K562 (cell line): ENCODE results near the gene NEURL1. TPM values are rescaled to one million over a fixed set of nuclear protein-coding genes. Genes with fewer than 3 reads are reported as not detected.

ENCODE experiments used
- BRF1 ChIP-seq: IDR thresholded peaks from 3 replicates; pipeline ENCODE4 v1.6.1; 2011; ENCODE audit warnings: borderline replicate concordance, mild to moderate bottlenecking; ENCODE audit not compliant: insufficient read length; ENCODE audit errors: extremely low read depth
- C11orf30 ChIP-seq: fragments of 450-650 bp; IDR thresholded peaks from 2 replicates; pipeline ENCODE4 v1.6.1; 2016; ENCODE audit warnings: low read depth, mild to moderate bottlenecking
- CEBPZ ChIP-seq: fragments of 150-350 bp; IDR thresholded peaks from 2 replicates; pipeline ENCODE4 v1.6.1; 2014; ENCODE audit warnings: low read depth, mild to moderate bottlenecking, low read length, borderline replicate concordance
- CREM ChIP-seq: IDR thresholded peaks from 2 replicates; pipeline ENCODE4 v1.6.1; 2014; ENCODE audit warnings: antibody characterized with exemption, low read depth
- EWSR1 ChIP-seq: fragments of 450-650 bp; IDR thresholded peaks from 2 replicates; pipeline ENCODE4 v1.6.1; 2018; ENCODE audit warnings: borderline replicate concordance, mild to moderate bottlenecking, low read depth, moderate library complexity; ENCODE audit not compliant: partially characterized antibody
- HNRNPH1 ChIP-seq: fragments of 200-400 bp; formaldehyde crosslinking; optimal IDR thresholded peaks from 2 replicates; pipeline ENCODE3; 2017; ENCODE audit warnings: low read depth, mild to moderate bottlenecking, low read length, moderate library complexity
- KAT2B ChIP-seq: IDR thresholded peaks from one replicate; pipeline ENCODE4 v1.6.1; 2012; ENCODE audit warnings: low read depth, mild to moderate bottlenecking, control low read depth, inconsistent platforms, low read length, moderate library complexity
- NBN ChIP-seq: fragments of 450-650 bp; IDR thresholded peaks from 2 replicates; pipeline ENCODE4 v1.6.1; 2016; ENCODE audit warnings: low read depth, mild to moderate bottlenecking
- NCOR1 ChIP-seq: fragments of 450-650 bp; IDR thresholded peaks from 2 replicates; pipeline ENCODE4 v1.6.1; 2016; ENCODE audit warnings: mild to moderate bottlenecking, moderate library complexity
- NFRKB ChIP-seq: fragments of 450-650 bp; IDR thresholded peaks from 2 replicates; pipeline ENCODE4 v1.6.1; 2016; ENCODE audit warnings: low read depth
- PHF21A ChIP-seq: fragments of 450-650 bp; IDR thresholded peaks from 2 replicates; pipeline ENCODE4 v1.6.1; 2017; ENCODE audit warnings: low read depth, borderline replicate concordance
- POU5F1 ChIP-seq: fragments of 150-350 bp; IDR thresholded peaks from 2 replicates; pipeline ENCODE4 v1.6.1; 2014; ENCODE audit warnings: borderline replicate concordance, low read length, low read depth, mild to moderate bottlenecking; ENCODE audit not compliant: partially characterized antibody
- RAD21 ChIP-seq, 2 experiments: fragments of 250-450 bp in 1 of 2; fragments of 450-650 bp in 1 of 2; sonication (Bioruptor Pico) in 1 of 2; formaldehyde crosslinking in 1 of 2; IDR thresholded peaks in 1 of 2; conservative IDR thresholded peaks in 1 of 2; 2 replicates each; pipeline versions ENCODE4 v1.4.0 to v1.8.0; 2020 to 2022; ENCODE audit warnings: mild to moderate bottlenecking in 2 of 2, moderate library complexity in 1 of 2
- SMAD3 ChIP-seq: fragments of 450-650 bp; formaldehyde crosslinking; conservative IDR thresholded peaks from 2 replicates; pipeline ENCODE4 v1.4.0; 2020; ENCODE audit warnings: mild to moderate bottlenecking
- SPI1 ChIP-seq: IDR thresholded peaks from 2 replicates; pipeline ENCODE4 v1.6.1; 2011; ENCODE audit warnings: low read depth, low read length, control low read depth, borderline replicate concordance
- XRCC3 ChIP-seq: fragments of 450-650 bp; IDR thresholded peaks from 2 replicates; pipeline ENCODE4 v1.6.1; 2017; ENCODE audit warnings: mild to moderate bottlenecking, moderate library complexity
- ZNF431 ChIP-seq: sonication (generic); formaldehyde crosslinking; IDR thresholded peaks from 2 replicates; pipeline ENCODE4 v1.8.0; 2022; ENCODE audit warnings: mild to moderate bottlenecking, missing genetic modification reagents
- polyA plus RNA-seq, 8 experiments: library from polyadenylated mRNA; depleted of rRNA in 4 of 8; stranded (reverse) in 5 of 8; unstranded in 3 of 8; fragments of >200 nt; fragmentation: Nextera tagmentation in 2 of 8; fragmentation: Illumina TruSeq in 1 of 8; extraction: Ambion mirVana in 2 of 8; extraction: Trizol in 1 of 8; gene quantifications; 2 replicates each; pipeline versions ENCODE4 v1.2.1 to v1.2.3, GENCODE V29; 2011 to 2014; ENCODE audit warnings: inconsistent platforms in 1 of 8, missing spikeins in 1 of 8
- total RNA-seq, 7 experiments: library from RNA; depleted of rRNA in 6 of 7; stranded (reverse); fragments of >200 nt in 6 of 7; fragmentation: Illumina TruSeq in 2 of 7; extraction: Trizol in 2 of 7; gene quantifications; 2 replicates each; pipeline versions ENCODE4 v1.2.1 to v1.2.3, GENCODE V29; 2011 to 2021; ENCODE audit warnings: low replicate concordance in 1 of 7
- TF ChIP-seq, protein P1 (sequence below): fragments of 250-450 bp; sonication (Bioruptor Pico); IDR thresholded peaks from 2 replicates; pipeline ENCODE4 v1.5.0; 2021
- TF ChIP-seq, protein P2 (sequence below): fragments of 450-650 bp; IDR thresholded peaks from 2 replicates; pipeline ENCODE4 v1.6.1; 2016; ENCODE audit warnings: borderline replicate concordance

The NEURL1 gene
- total and polyA plus RNA-seq, 9 of the 15 experiments (the other 6 are each of a cell fraction or from before 2014, with no cell fraction given): 0.01 to 0.45 (median 0.16) TPM; not detected in 5

- TF ChIP-seq C11orf30 (no peak), KAT2B (no peak), NFRKB (no peak), HNRNPH1 (no peak), POU5F1 (no peak), CREM (0 out of 2 replicates have a peak, but pooled peaks have one; percentile 7), SMAD3 (CRISPR knock-in tag) (no peak), ZNF431 (CRISPR knock-in tag) (no peak), NCOR1 (peak; percentile 32; the same call in 1 of the 2 replicates), EWSR1 (no peak), XRCC3 (no peak), BRF1 (no peak), PHF21A (no peak), CEBPZ (no peak), NBN (no peak), RAD21 (CRISPR knock-in tag; conservative IDR thresholded peaks at IDR 0.05 in 1 of 2, IDR thresholded peaks at IDR 0.05 in 1 of 2) (peak; percentile 41 to 62; a peak in 3 of 4 replicates), SPI1 (peak; percentile 53; the same call in 1 of the 2 replicates)
- TF ChIP-seq, protein P1, sequence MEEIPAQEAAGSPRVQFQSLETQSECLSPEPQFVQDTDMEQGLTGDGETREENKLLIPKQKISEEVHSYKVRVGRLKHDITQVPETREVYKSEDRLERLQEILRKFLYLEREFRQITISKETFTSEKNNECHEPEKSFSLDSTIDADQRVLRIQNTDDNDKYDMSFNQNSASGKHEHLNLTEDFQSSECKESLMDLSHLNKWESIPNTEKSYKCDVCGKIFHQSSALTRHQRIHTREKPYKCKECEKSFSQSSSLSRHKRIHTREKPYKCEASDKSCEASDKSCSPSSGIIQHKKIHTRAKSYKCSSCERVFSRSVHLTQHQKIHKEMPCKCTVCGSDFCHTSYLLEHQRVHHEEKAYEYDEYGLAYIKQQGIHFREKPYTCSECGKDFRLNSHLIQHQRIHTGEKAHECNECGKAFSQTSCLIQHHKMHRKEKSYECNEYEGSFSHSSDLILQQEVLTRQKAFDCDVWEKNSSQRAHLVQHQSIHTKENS (CRISPR knock-in tag): no peak
- TF ChIP-seq, protein P2, sequence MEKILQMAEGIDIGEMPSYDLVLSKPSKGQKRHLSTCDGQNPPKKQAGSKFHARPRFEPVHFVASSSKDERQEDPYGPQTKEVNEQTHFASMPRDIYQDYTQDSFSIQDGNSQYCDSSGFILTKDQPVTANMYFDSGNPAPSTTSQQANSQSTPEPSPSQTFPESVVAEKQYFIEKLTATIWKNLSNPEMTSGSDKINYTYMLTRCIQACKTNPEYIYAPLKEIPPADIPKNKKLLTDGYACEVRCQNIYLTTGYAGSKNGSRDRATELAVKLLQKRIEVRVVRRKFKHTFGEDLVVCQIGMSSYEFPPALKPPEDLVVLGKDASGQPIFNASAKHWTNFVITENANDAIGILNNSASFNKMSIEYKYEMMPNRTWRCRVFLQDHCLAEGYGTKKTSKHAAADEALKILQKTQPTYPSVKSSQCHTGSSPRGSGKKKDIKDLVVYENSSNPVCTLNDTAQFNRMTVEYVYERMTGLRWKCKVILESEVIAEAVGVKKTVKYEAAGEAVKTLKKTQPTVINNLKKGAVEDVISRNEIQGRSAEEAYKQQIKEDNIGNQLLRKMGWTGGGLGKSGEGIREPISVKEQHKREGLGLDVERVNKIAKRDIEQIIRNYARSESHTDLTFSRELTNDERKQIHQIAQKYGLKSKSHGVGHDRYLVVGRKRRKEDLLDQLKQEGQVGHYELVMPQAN: no peak
Measured at GRCh38 chr10:103481974-103482531, 11.5 kb upstream of the NEURL1 start (continued).
